ENCODE data around the gene SKA3. TPM values are rescaled to one million over a fixed set of nuclear protein-coding genes. Genes with fewer than 3 reads are reported as not detected.

The SKA3 gene
- total and polyA plus RNA-seq, 7 donors = 0.33 to 6.7 (median 0.78) TPM; not detected in 1

GRCh38 chr13:21134475-21134874 is 41.9 kb downstream of the SKA3 start:
- DNase-seq = no peak
- intact Hi-C loops (cut with DNase I) = no loop called here
- no peaks in the 10 kb centered on the region for H3K27me3 ChIP-seq
- no peaks in the 10 kb centered on the region for H3K9me3 ChIP-seq
- TF ChIP-seq EP300 (IDR thresholded peaks at IDR 0.05) (no peak), POLR2A (IDR thresholded peaks at IDR 0.05) (no peak), POLR2AphosphoS5 (IDR thresholded peaks at IDR 0.05) (no peak)
- TF ChIP-seq, protein P1, sequence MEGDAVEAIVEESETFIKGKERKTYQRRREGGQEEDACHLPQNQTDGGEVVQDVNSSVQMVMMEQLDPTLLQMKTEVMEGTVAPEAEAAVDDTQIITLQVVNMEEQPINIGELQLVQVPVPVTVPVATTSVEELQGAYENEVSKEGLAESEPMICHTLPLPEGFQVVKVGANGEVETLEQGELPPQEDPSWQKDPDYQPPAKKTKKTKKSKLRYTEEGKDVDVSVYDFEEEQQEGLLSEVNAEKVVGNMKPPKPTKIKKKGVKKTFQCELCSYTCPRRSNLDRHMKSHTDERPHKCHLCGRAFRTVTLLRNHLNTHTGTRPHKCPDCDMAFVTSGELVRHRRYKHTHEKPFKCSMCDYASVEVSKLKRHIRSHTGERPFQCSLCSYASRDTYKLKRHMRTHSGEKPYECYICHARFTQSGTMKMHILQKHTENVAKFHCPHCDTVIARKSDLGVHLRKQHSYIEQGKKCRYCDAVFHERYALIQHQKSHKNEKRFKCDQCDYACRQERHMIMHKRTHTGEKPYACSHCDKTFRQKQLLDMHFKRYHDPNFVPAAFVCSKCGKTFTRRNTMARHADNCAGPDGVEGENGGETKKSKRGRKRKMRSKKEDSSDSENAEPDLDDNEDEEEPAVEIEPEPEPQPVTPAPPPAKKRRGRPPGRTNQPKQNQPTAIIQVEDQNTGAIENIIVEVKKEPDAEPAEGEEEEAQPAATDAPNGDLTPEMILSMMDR (IDR thresholded peaks at IDR 0.05) = no peak
- H3K4me3 ChIP-seq = no peak overlapping the region
- peaks cover 0 to 4% (median under 1%) of the 10 kb centered on the region in 4 donors for H3K4me1 ChIP-seq
- H3K27ac ChIP-seq = no peak overlapping the region
- WGBS, 2 donors = 45 to 76% methylated on average over 5 of the region's 5 CpGs
- no peaks in the 10 kb centered on the region for H3K36me3 ChIP-seq

DNA sequence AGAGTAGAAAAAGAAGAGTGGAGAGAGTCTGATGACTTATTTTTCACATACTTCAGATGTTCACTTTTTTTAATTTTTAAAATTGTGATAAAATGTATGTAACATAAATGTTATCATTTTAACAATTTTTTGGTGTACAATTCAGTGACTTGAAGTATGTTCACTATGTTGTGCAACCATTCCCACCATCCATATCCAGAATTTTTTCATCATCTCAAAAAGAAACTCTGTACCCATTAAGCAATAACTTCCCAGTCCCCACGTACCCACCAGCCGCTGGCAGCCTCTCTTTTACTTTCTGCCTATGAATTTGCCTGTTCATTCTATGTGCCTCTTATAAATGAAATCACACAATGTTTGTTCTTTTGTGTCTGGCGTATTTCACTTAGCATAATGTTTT is 43.3 kb downstream of the SKA3 start:
- intact Hi-C loops (cut with DNase I) = no loop called here
- 84 to 86% methylated on average over 3 of the region's 3 CpGs for WGBS, 2 donors
- no peak for DNase-seq
- H3K4me3 ChIP-seq = no peak overlapping the region
- TF ChIP-seq POLR2AphosphoS5 (IDR thresholded peaks at IDR 0.05) (no peak), EP300 (IDR thresholded peaks at IDR 0.05) (no peak), POLR2A (IDR thresholded peaks at IDR 0.05) (no peak)
- TF ChIP-seq, protein P1 (IDR thresholded peaks at IDR 0.05) = no peak
- H3K4me1 ChIP-seq = no peaks in the 10 kb centered on the region
- H3K9me3 ChIP-seq = no peaks in the 10 kb centered on the region
- no peak overlapping the region for H3K27ac ChIP-seq
- no peaks in the 10 kb centered on the region for H3K27me3 ChIP-seq
- H3K36me3 ChIP-seq = no peaks in the 10 kb centered on the region

DNA sequence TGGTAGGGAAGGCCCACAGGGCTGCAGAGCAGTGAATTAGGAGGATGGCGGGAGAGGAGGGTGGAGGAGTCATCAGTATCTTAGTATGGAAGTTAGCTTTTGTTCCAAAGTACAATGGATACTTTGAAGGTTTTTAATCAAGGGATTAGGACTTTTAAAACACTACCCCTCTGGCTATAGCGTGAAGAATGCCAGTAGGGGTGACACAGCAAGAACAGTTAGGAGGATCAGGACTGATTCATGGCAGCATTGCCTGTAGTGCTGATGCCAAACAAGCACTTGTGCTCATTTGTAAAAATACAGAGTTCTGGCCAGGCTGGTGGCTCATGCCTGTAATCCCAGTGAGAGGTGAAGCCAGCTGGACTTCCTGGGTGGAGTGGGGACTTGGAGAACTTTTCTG is 46.2 kb downstream of the SKA3 start:
- Histone ChIP-seq H3K4me3 (no peak overlapping the region), H3K27me3 (no peaks in the 10 kb centered on the region), H3K36me3 (no peaks in the 10 kb centered on the region), H3K9me3 (no peaks in the 10 kb centered on the region), H3K4me1 (no peaks in the 10 kb centered on the region), H3K27ac (no peak overlapping the region)
- WGBS, 2 donors = 98% methylated on average over 2 of the region's 2 CpGs
- intact Hi-C loops (cut with DNase I) = no loop called here
- no peak for DNase-seq
- no peak for TF ChIP-seq EP300 (IDR thresholded peaks at IDR 0.05)
- no peak for TF ChIP-seq POLR2A (IDR thresholded peaks at IDR 0.05)
- TF ChIP-seq POLR2AphosphoS5 (IDR thresholded peaks at IDR 0.05) = no peak
- TF ChIP-seq, protein P1 (IDR thresholded peaks at IDR 0.05) = no peak

DNA sequence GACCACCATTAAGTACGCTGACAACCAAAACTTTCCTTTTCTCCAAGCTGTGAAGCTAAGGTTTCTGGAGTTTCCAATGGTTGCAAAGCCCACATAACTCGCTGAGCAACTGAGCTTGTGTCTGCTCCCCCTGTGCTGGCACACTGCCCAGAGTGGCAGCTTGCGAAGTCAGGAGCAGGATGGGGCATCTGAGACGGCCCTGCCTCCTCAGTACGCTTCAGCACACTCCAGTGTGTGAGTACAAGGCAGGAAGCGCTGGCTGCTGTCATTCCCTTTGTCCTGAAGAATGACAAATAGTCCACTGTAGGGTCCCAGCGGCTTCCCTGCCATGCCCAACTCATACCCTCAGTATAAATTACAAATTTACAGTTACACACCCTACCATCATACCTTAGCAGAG is 51.5 kb downstream of the SKA3 start:
- intact Hi-C loops (cut with DNase I) = no loop called here
- Histone ChIP-seq H3K4me1 (no peaks in the 10 kb centered on the region), H3K9me3 (no peaks in the 10 kb centered on the region), H3K27me3 (no peaks in the 10 kb centered on the region), H3K4me3 (no peak overlapping the region), H3K27ac (no peak overlapping the region), H3K36me3 (no peaks in the 10 kb centered on the region)
- no peak for DNase-seq
- TF ChIP-seq, protein P1 (IDR thresholded peaks at IDR 0.05) = no peak
- TF ChIP-seq EP300 (IDR thresholded peaks at IDR 0.05) (no peak), POLR2A (IDR thresholded peaks at IDR 0.05) (no peak), POLR2AphosphoS5 (IDR thresholded peaks at IDR 0.05) (no peak)
- WGBS, 2 donors = 42 to 45% methylated on average over 7 of the region's 7 CpGs

GRCh38 chr13:21123956-21124355 is 52.4 kb downstream of the SKA3 start:
- Histone ChIP-seq H3K36me3 (no peaks in the 10 kb centered on the region), H3K4me1 (no peaks in the 10 kb centered on the region), H3K27me3 (no peaks in the 10 kb centered on the region), H3K4me3 (no peak overlapping the region), H3K27ac (no peak overlapping the region), H3K9me3 (no peaks in the 10 kb centered on the region)
- intact Hi-C loops (cut with DNase I) = no loop called here
- DNase-seq = peak; percentile 30
- TF ChIP-seq POLR2A (IDR thresholded peaks at IDR 0.05) = no peak
- no peak for TF ChIP-seq POLR2AphosphoS5 (IDR thresholded peaks at IDR 0.05)
- TF ChIP-seq, protein P1 (IDR thresholded peaks at IDR 0.05) = no peak
- TF ChIP-seq EP300 (IDR thresholded peaks at IDR 0.05) = no peak
- 88 to 90% methylated on average over 8 of the region's 8 CpGs for WGBS, 2 donors

Measured in sigmoid colon (tissue), 7 donors.